Measurements from ENCODE around the gene ZNF655. TPM values are rescaled to one million over a fixed set of nuclear protein-coding genes. Genes with fewer than 3 reads are reported as not detected.

The ZNF655 gene
- total RNA-seq, 4 donors from 2014 or later: 153 to 304 (median 226) TPM

DNA sequence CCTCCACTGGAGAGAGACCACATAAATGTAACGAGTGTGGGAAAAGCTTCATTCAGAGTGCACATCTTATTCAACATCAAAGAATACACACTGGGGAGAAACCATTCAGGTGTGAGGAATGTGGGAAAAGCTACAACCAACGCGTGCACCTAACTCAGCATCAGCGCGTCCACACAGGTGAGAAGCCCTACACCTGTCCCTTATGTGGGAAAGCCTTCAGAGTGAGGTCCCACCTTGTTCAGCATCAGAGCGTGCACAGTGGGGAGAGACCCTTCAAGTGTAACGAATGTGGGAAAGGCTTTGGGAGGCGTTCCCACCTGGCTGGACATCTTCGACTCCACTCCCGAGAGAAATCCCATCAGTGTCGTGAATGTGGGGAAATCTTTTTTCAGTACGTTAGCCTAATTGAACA lies 27.1 kb upstream of the ZNF655 start:
- peaks cover 4 to 58% (median 31%) of the 10 kb centered on the region in 4 donors for H3K36me3 ChIP-seq
- DNase-seq: no peak
- H3K4me1 ChIP-seq: no peaks in the 10 kb centered on the region
- no peak for TF ChIP-seq POLR2AphosphoS5 (IDR thresholded peaks at IDR 0.05)
- TF ChIP-seq EP300 (IDR thresholded peaks at IDR 0.05; ENCODE audit: low read depth): no peak
- no peak for TF ChIP-seq POLR2A (IDR thresholded peaks at IDR 0.05)
- TF ChIP-seq, protein P1, sequence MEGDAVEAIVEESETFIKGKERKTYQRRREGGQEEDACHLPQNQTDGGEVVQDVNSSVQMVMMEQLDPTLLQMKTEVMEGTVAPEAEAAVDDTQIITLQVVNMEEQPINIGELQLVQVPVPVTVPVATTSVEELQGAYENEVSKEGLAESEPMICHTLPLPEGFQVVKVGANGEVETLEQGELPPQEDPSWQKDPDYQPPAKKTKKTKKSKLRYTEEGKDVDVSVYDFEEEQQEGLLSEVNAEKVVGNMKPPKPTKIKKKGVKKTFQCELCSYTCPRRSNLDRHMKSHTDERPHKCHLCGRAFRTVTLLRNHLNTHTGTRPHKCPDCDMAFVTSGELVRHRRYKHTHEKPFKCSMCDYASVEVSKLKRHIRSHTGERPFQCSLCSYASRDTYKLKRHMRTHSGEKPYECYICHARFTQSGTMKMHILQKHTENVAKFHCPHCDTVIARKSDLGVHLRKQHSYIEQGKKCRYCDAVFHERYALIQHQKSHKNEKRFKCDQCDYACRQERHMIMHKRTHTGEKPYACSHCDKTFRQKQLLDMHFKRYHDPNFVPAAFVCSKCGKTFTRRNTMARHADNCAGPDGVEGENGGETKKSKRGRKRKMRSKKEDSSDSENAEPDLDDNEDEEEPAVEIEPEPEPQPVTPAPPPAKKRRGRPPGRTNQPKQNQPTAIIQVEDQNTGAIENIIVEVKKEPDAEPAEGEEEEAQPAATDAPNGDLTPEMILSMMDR (IDR thresholded peaks at IDR 0.05): no peak
- intact Hi-C loops (cut with DNase I; ENCODE audit: low total_unique reads): no loop called here
- in situ Hi-C loops (cut with MboI; ENCODE audit: low pct_ligation_motif_present in 1 of 4, low pct_unique_long_range_greater_than_20kb in 1 of 4, low sequenced_read_pairs in 3 of 4): no loop called here
- H3K27me3 ChIP-seq: no peaks in the 10 kb centered on the region
- H3K4me3 ChIP-seq: no peak overlapping the region
- H3K9me3 ChIP-seq: peaks cover 36 to 38% of the 10 kb centered on the region in 2 donors
- WGBS, 2 donors (ENCODE audit: low coverage in 1 of 2): 94 to 100% methylated on average over 8 to 12 of the region's 12 CpGs
- no peak overlapping the region for H3K27ac ChIP-seq

DNA sequence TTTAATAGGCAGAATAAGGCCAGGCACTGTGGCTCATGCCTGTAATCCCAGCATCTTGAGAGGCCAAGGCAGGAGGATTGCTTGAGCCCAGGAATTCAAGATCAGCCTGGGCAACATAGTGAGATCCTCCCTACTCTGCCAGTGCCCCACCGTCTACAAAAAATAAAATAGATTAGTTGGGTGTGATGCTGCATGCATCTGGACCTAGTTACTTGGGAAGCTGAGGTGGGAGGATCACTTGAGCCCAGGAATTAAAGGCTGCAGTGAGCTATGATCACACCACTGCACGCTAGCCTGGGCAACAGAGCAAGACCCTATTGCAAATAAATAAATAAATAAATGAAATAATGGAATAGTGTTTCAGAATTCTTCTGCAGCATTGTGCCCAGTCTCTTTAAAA lies 22.8 kb upstream of the ZNF655 start:
- no peak overlapping the region for H3K4me3 ChIP-seq

DNA sequence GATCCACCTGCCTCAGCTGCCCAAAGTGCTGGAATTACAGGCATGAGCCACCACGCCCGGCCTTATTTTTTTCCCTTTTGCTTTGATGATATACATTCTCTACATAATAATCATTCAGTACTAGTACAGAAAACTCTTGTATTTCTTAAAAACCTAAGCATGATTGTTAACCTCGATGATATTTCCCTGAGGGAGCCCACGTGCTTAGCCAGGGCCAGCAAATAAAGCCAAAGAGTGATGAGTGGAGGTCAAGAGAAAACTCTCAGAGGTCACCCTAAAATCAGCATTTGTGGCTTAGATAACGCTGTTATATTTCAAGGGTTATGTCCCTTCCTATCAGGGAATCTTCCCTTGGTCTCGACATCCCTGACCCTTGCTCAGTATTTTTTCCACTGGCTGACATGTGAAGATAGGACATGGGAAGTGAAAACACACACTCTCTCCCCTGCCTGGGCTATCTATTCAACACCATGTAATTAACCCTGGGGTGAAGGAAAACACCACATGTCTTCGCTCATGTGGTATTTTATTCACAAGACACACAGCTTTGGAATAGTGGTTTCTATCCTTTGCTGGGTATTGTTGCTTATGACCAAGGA lies 19.1 kb upstream of the ZNF655 start:
- Histone ChIP-seq H3K4me1 (no peaks in the 10 kb centered on the region), H3K27me3 (no peaks in the 10 kb centered on the region), H3K4me3 (no peak overlapping the region), H3K36me3 (no peaks in the 10 kb centered on the region), H3K9me3 (peaks cover 20 to 22% of the 10 kb centered on the region in 2 donors), H3K27ac (no peak overlapping the region)
- in situ Hi-C loops (cut with MboI; ENCODE audit: low pct_ligation_motif_present in 1 of 4, low pct_unique_long_range_greater_than_20kb in 1 of 4, low sequenced_read_pairs in 3 of 4) (no loop called here), intact Hi-C loops (cut with DNase I; ENCODE audit: low total_unique reads) (no loop called here)
- TF ChIP-seq EP300 (IDR thresholded peaks at IDR 0.05; ENCODE audit: low read depth) (no peak), POLR2A (IDR thresholded peaks at IDR 0.05) (no peak), POLR2AphosphoS5 (IDR thresholded peaks at IDR 0.05) (no peak)
- TF ChIP-seq, protein P1 (IDR thresholded peaks at IDR 0.05): no peak
- no peak for DNase-seq
- WGBS, 2 donors (ENCODE audit: low coverage in 1 of 2): 82 to 84% methylated on average over 4 to 7 of the region's 7 CpGs

More for the DNA sequence above, 22.8 kb upstream of the ZNF655 start:
- Histone ChIP-seq H3K27ac (no peak overlapping the region), H3K27me3 (no peaks in the 10 kb centered on the region), H3K9me3 (peaks cover 30 to 35% of the 10 kb centered on the region in 2 donors), H3K36me3 (peaks cover 4 to 20% (median 13%) of the 10 kb centered on the region in 4 donors), H3K4me1 (no peaks in the 10 kb centered on the region)
- 92 to 100% methylated on average over 2 of the region's 2 CpGs for WGBS, 2 donors (ENCODE audit: low coverage in 1 of 2)
- in situ Hi-C loops (cut with MboI; ENCODE audit: low pct_ligation_motif_present in 1 of 4, low pct_unique_long_range_greater_than_20kb in 1 of 4, low sequenced_read_pairs in 3 of 4) (no loop called here), intact Hi-C loops (cut with DNase I; ENCODE audit: low total_unique reads) (no loop called here)
- DNase-seq: no peak
- TF ChIP-seq, protein P1 (IDR thresholded peaks at IDR 0.05): no peak
- TF ChIP-seq EP300 (IDR thresholded peaks at IDR 0.05; ENCODE audit: low read depth): no peak
- TF ChIP-seq POLR2AphosphoS5 (IDR thresholded peaks at IDR 0.05): no peak

GRCh38 chr7:99540542-99540941 lies 17.9 kb upstream of the ZNF655 start:
- H3K4me3 ChIP-seq: no peak overlapping the region
- no peaks in the 10 kb centered on the region for H3K36me3 ChIP-seq
- peaks cover 20 to 22% of the 10 kb centered on the region in 2 donors for H3K9me3 ChIP-seq
- intact Hi-C loops (cut with DNase I; ENCODE audit: low total_unique reads) (no loop called here), in situ Hi-C loops (cut with MboI; ENCODE audit: low pct_ligation_motif_present in 1 of 4, low pct_unique_long_range_greater_than_20kb in 1 of 4, low sequenced_read_pairs in 3 of 4) (no loop called here)
- no peak for TF ChIP-seq POLR2A (IDR thresholded peaks at IDR 0.05)
- no peak for TF ChIP-seq POLR2AphosphoS5 (IDR thresholded peaks at IDR 0.05)
- TF ChIP-seq, protein P1 (IDR thresholded peaks at IDR 0.05): no peak
- TF ChIP-seq EP300 (IDR thresholded peaks at IDR 0.05; ENCODE audit: low read depth): no peak
- no peak overlapping the region for H3K27ac ChIP-seq
- no peaks in the 10 kb centered on the region for H3K27me3 ChIP-seq
- DNase-seq: no peak
- no peaks in the 10 kb centered on the region for H3K4me1 ChIP-seq
- WGBS, 2 donors (ENCODE audit: low coverage in 1 of 2): 92 to 100% methylated on average over 2 to 5 of the region's 5 CpGs

All from transverse colon (tissue), 4 donors.